H1 (cell line): ENCODE results near the gene CMSS1. TPM values are rescaled to one million over a fixed set of nuclear protein-coding genes. Genes with fewer than 3 reads are reported as not detected.

Experiments used
- CTCF ChIA-PET: fragments of 300-600 bp; sonication (Branson Sonifier 250); formaldehyde crosslinking; loops from one replicate; lab custom pipeline; 2021; ENCODE audit not compliant: partially characterized antibody; lab: Charles Lee
- POLR2A ChIA-PET: fragments of 300-600 bp; sonication (Branson Sonifier 250); formaldehyde crosslinking; loops from one replicate; lab custom pipeline; 2021; ENCODE audit warnings: inconsistent platforms; ENCODE audit not compliant: partially characterized antibody; lab: Charles Lee
- DNase-seq, 2 experiments: peaks; one replicate each; pipeline versions ENCODE4 v3.0.0 to v3.0.0-alpha.2; 2010 to 2022; ENCODE audit warnings: low spot score in 2 of 2, low read depth in 1 of 2, mixed read lengths in 1 of 2
- FAIRE-seq: peaks from 2 replicates; lab custom pipeline; 2011; peaks lifted over from hg19 to GRCh38; lab: Jason Lieb, UNC
- H2AFZ ChIP-seq: 2 replicates; pipeline ENCODE4 v1.8.1; 2012; ENCODE audit warnings: low read length, inconsistent platforms
- H2AK5ac ChIP-seq: 2 replicates; pipeline ENCODE4 v1.6.1; 2013; ENCODE audit warnings: low read depth, low read length
- H2BK120ac ChIP-seq: replicated peaks from 2 replicates; pipeline ENCODE3; 2013; ENCODE audit warnings: low read depth, low read length, inconsistent platforms
- H2BK12ac ChIP-seq: 2 replicates; pipeline ENCODE4 v1.6.1; 2013; ENCODE audit warnings: low read depth, low read length
- H2BK15ac ChIP-seq: 2 replicates; pipeline ENCODE4 v1.6.1; 2013; ENCODE audit warnings: low read length
- H2BK20ac ChIP-seq: 2 replicates; pipeline ENCODE4 v1.6.1; 2013; ENCODE audit warnings: low read length
- H2BK5ac ChIP-seq: 2 replicates; pipeline ENCODE4 v1.6.1; 2013; ENCODE audit warnings: low read depth, low read length
- H3K14ac ChIP-seq: 2 replicates; pipeline ENCODE4 v1.6.1; 2013; ENCODE audit warnings: inconsistent platforms; ENCODE audit not compliant: insufficient read length
- H3K18ac ChIP-seq: 2 replicates; pipeline ENCODE4 v1.6.1; 2013; ENCODE audit warnings: low read length; ENCODE audit errors: extremely low read depth
- H3K23ac ChIP-seq: 2 replicates; pipeline ENCODE4 v1.6.1; 2013; ENCODE audit warnings: inconsistent platforms; ENCODE audit not compliant: insufficient read length
- H3K23me2 ChIP-seq: 2 replicates; pipeline ENCODE4 v1.6.1; 2013; ENCODE audit warnings: low read depth, low read length
- H3K27ac ChIP-seq: 2 replicates; pipeline ENCODE4 v1.6.1; 2011; ENCODE audit warnings: low read depth, low read length, inconsistent platforms
- H3K27me3 ChIP-seq, 4 experiments: replicated peaks in 1 of 4; 1 replicate in 1 of 4; 2 replicates in 3 of 4; pipeline versions ENCODE4 v1.6.1 to v1.8.1; 2011 to 2013; ENCODE audit warnings: low read length in 3 of 4, mild to moderate bottlenecking in 3 of 4, inconsistent platforms in 2 of 4, mixed read lengths in 2 of 4, moderate library complexity in 1 of 4; ENCODE audit not compliant: control insufficient read depth in 3 of 4, insufficient read depth in 3 of 4; ENCODE audit errors: extremely low read depth in 1 of 4
- H3K36me3 ChIP-seq, 4 experiments: 2 replicates each; pipeline versions ENCODE4 v1.6.1 to v1.8.1; 2011 to 2013; ENCODE audit warnings: mild to moderate bottlenecking in 4 of 4, low read length in 3 of 4, moderate library complexity in 2 of 4, control low read depth in 1 of 4, inconsistent platforms in 1 of 4; ENCODE audit not compliant: insufficient read depth in 4 of 4, control insufficient read depth in 2 of 4
- H3K4ac ChIP-seq: replicated peaks from 2 replicates; pipeline ENCODE3; 2013; ENCODE audit warnings: low read length, low read depth, mixed read lengths, inconsistent platforms; ENCODE audit not compliant: insufficient read length
- H3K4me1 ChIP-seq, 4 experiments: replicated peaks in 1 of 4; 1 replicate in 1 of 4; 2 replicates in 3 of 4; pipeline versions ENCODE4 v1.6.1 to v1.8.1; 2011 to 2013; ENCODE audit warnings: low read length in 3 of 4, inconsistent platforms in 2 of 4, mixed read lengths in 1 of 4; ENCODE audit not compliant: insufficient read depth in 4 of 4, control insufficient read depth in 3 of 4
- H3K4me2 ChIP-seq, 2 experiments: 2 replicates each; pipeline versions ENCODE4 v1.6.1 to v1.8.1; 2011 to 2013; ENCODE audit warnings: low read depth in 2 of 2, low read length in 2 of 2, control low read depth in 1 of 2, inconsistent platforms in 1 of 2, mild to moderate bottlenecking in 1 of 2; ENCODE audit not compliant: insufficient read depth in 1 of 2
- H3K4me3 ChIP-seq, 4 experiments: fragments of 200-600, 300-600 bp in 1 of 4; sonication (generic), shearing (Covaris generic), sonication (Bioruptor Twin) in 1 of 4; 2 replicates each; pipeline versions ENCODE4 v1.5.1 to v1.8.1; 2011 to 2016; ENCODE audit warnings: low read length in 4 of 4, low read depth in 3 of 4, control low read depth in 2 of 4, inconsistent platforms in 2 of 4, mild to moderate bottlenecking in 2 of 4, mixed read lengths in 1 of 4, moderate library complexity in 1 of 4; ENCODE audit not compliant: insufficient read depth in 2 of 4; ENCODE audit errors: extremely low read depth in 1 of 4
- H3K56ac ChIP-seq: replicated peaks from 2 replicates; pipeline ENCODE3; 2013; ENCODE audit warnings: low read depth, mild to moderate bottlenecking, mixed read lengths, low read length, inconsistent platforms; ENCODE audit not compliant: insufficient read length
- H3K79me1 ChIP-seq: 2 replicates; pipeline ENCODE4 v1.6.1; 2013; ENCODE audit warnings: low read depth, low read length, control low read depth
- H3K79me2 ChIP-seq, 2 experiments: 2 replicates each; pipeline versions ENCODE4 v1.6.1 to v1.8.1; 2012 to 2013; ENCODE audit warnings: low read length in 2 of 2, mild to moderate bottlenecking in 2 of 2, inconsistent platforms in 1 of 2; ENCODE audit not compliant: insufficient read depth in 2 of 2, control insufficient read depth in 1 of 2
- H3K9ac ChIP-seq, 4 experiments: replicated peaks in 1 of 4; 1 replicate in 1 of 4; 2 replicates in 3 of 4; pipeline versions ENCODE4 v1.6.1 to v1.8.1; 2011 to 2013; ENCODE audit warnings: low read depth in 3 of 4, low read length in 3 of 4, control low read depth in 2 of 4, mild to moderate bottlenecking in 2 of 4, moderate library complexity in 2 of 4, inconsistent platforms in 1 of 4; ENCODE audit errors: extremely low read depth in 1 of 4
- H3K9me3 ChIP-seq, 2 experiments: 2 replicates each; pipeline versions ENCODE4 v1.6.1 to v1.8.1; 2012 to 2013; ENCODE audit warnings: mild to moderate bottlenecking in 2 of 2, moderate library complexity in 2 of 2, control low read depth in 1 of 2, inconsistent platforms in 1 of 2, low read depth in 1 of 2, low read length in 1 of 2, mixed read lengths in 1 of 2; ENCODE audit not compliant: insufficient read depth in 2 of 2
- H4K20me1 ChIP-seq, 2 experiments: replicated peaks in 1 of 2; 2 replicates each; pipeline versions ENCODE3 to v1.8.1; 2011 to 2013; ENCODE audit warnings: inconsistent platforms in 2 of 2, low read length in 2 of 2, mild to moderate bottlenecking in 1 of 2; ENCODE audit not compliant: insufficient read depth in 2 of 2, control insufficient read depth in 1 of 2
- H4K5ac ChIP-seq: 2 replicates; pipeline ENCODE4 v1.6.1; 2013; ENCODE audit warnings: low read length, low read depth, mixed read lengths, inconsistent platforms; ENCODE audit not compliant: insufficient read length
- H4K8ac ChIP-seq: 2 replicates; pipeline ENCODE4 v1.8.0; 2013; ENCODE audit warnings: mild to moderate bottlenecking, moderate library complexity, low read length, inconsistent platforms; ENCODE audit not compliant: insufficient read depth; ENCODE audit errors: extremely low read depth
- H4K91ac ChIP-seq: replicated peaks from 2 replicates; pipeline ENCODE3; 2013; ENCODE audit warnings: low read length, mixed read lengths, inconsistent platforms; ENCODE audit not compliant: insufficient read length
- ASH2L ChIP-seq: fragments of 200-600, 300-600 bp; sonication (generic); IDR thresholded peaks from one replicate; pipeline ENCODE4 v1.7.1; 2017; ENCODE audit warnings: low read length
- CBX5 ChIP-seq: fragments of 300-800, 300-1000 bp; sonication (generic); IDR thresholded peaks from 2 replicates; pipeline ENCODE4 v1.7.1; 2016; ENCODE audit warnings: antibody characterized with exemption, low read length, low read depth
- CBX8 ChIP-seq: fragments of 300-800, 300-1000 bp; sonication (generic); IDR thresholded peaks from 2 replicates; pipeline ENCODE4 v1.7.1; 2016; ENCODE audit warnings: low read depth, low read length, borderline replicate concordance
- CHD1 ChIP-seq: IDR thresholded peaks from 2 replicates; pipeline ENCODE4 v1.6.1; 2012; ENCODE audit warnings: low read depth, low read length, improper control_type of control experiment
- CHD2 ChIP-seq: IDR thresholded peaks from 2 replicates; pipeline ENCODE4 v1.6.1; 2012; ENCODE audit warnings: low read length, improper control_type of control experiment
- NRF1 ChIP-seq: IDR thresholded peaks from 2 replicates; pipeline ENCODE4 v1.6.1; 2011; ENCODE audit warnings: mild to moderate bottlenecking, low read depth, low read length, improper control_type of control experiment
- POLR2A ChIP-seq, 2 experiments: IDR thresholded peaks; 1 replicate in 1 of 2; 2 replicates in 1 of 2; pipeline ENCODE4 v1.6.1; 2011; ENCODE audit warnings: low read depth in 2 of 2, low read length in 2 of 2, mild to moderate bottlenecking in 2 of 2; ENCODE audit errors: control extremely low read depth in 1 of 2
- RAD21 ChIP-seq, 2 experiments: IDR thresholded peaks in 1 of 2; conservative IDR thresholded peaks in 1 of 2; 2 replicates each; pipeline ENCODE4 v1.6.1; 2011; ENCODE audit warnings: low read depth in 2 of 2, low read length in 2 of 2, improper control_type of control experiment in 1 of 2, inconsistent platforms in 1 of 2, mild to moderate bottlenecking in 1 of 2, moderate library complexity in 1 of 2
- RXRA ChIP-seq: IDR thresholded peaks from 2 replicates; pipeline ENCODE4 v1.6.1; 2011; ENCODE audit warnings: low read depth, mild to moderate bottlenecking, low read length, moderate library complexity; ENCODE audit not compliant: insufficient read depth
- SIX5 ChIP-seq: IDR thresholded peaks from 2 replicates; pipeline ENCODE4 v1.6.1; 2011; ENCODE audit warnings: mild to moderate bottlenecking, low read depth, low read length
- SRF ChIP-seq: IDR thresholded peaks from 2 replicates; pipeline ENCODE4 v1.6.1; 2011; ENCODE audit warnings: mild to moderate bottlenecking, low read depth, low read length, moderate library complexity
- TEAD4 ChIP-seq: IDR thresholded peaks from 2 replicates; pipeline ENCODE4 v1.6.1; 2012; ENCODE audit warnings: low read depth, low read length, inconsistent platforms, mixed read lengths
- ZNF274 ChIP-seq: IDR thresholded peaks from 2 replicates; pipeline ENCODE4 v1.7.0; 2012; ENCODE audit warnings: low read length, borderline replicate concordance; ENCODE audit errors: extremely low read depth
- WGBS, 2 experiments: shearing (Covaris generic) in 1 of 2; methylation state at CpG; one replicate each; pipeline versions ENCODE4 v1.1.6 to v1.1.7; 2013 to 2015; ENCODE audit warnings: low lambda C conversion rate in 2 of 2, mixed read lengths in 2 of 2, inconsistent platforms in 1 of 2, low coverage in 1 of 2, missing lambda C conversion rate in 1 of 2; ENCODE audit not compliant: insufficient replicate concordance in 2 of 2, insufficient coverage in 1 of 2, insufficient read length in 1 of 2; ENCODE audit errors: extremely low coverage in 1 of 2, missing lambda C conversion rate in 1 of 2; 5-methylcytosine and 5-hydroxymethylcytosine counted together
- polyA plus RNA-seq, 7 experiments: library from polyadenylated mRNA; depleted of rRNA in 3 of 7; stranded (reverse) in 5 of 7; unstranded in 2 of 7; fragments of >200 nt in 5 of 7; fragments of 200-250 nt in 2 of 7; gene quantifications; 1 replicate in 5 of 7; 2 replicates in 1 of 7; 4 replicates in 1 of 7; pipeline versions ENCODE4 v1.2.1 to v1.2.3, GENCODE V29; 2011 to 2013; ENCODE audit warnings: missing spikeins in 2 of 7, mixed read lengths in 2 of 7
- total RNA-seq: library from RNA; stranded (reverse); fragmentation: NEBNext Ultra II Directional; extraction: Animal tissue kit (Norgen Biotek cat#: 25700); gene quantifications from 2 replicates; pipeline ENCODE4 v1.2.1, GENCODE V29; 2021
- TF ChIP-seq, protein P1 (sequence below): IDR thresholded peaks from 2 replicates; pipeline ENCODE4 v1.6.1; 2011; ENCODE audit warnings: low read length, improper control_type of control experiment

Gene CMSS1
- total and polyA plus RNA-seq, 2 of the 8 experiments (the other 6 are each of a cell fraction or from before 2014, with no cell fraction given), result 15.2 to 75.1 TPM

DNA sequence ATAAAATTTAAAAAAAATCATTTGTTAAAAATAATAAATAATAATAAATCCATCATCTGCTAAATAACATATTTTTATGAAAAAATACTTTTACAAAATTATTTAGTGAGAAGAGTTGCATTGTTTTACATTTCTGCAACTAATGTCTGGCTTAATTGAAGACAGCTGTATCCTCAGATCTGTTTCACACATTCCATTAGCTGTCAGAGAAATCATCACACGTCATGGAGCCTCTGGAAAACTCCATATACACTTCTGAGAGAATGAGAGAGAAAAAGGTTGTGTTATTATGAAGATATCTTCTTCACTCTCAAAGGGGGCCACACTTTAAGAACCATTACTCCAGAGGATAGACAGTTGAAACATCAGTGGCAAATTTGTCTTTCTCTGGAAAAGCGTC is 40.8 kb downstream of the CMSS1 start:
- no peak overlapping the region for H2BK15ac ChIP-seq
- no peak overlapping the region for H3K23ac ChIP-seq
- H2BK120ac ChIP-seq, result no peak overlapping the region
- H3K18ac ChIP-seq, result no peak overlapping the region
- peaks cover 2% of the 10 kb centered on the region in 2 experiments for H4K20me1 ChIP-seq
- H3K9ac ChIP-seq, result no peak overlapping the region
- H3K14ac ChIP-seq, result no peak overlapping the region
- H3K9me3 ChIP-seq, result no peaks in the 10 kb centered on the region
- FAIRE-seq (no peak), DNase-seq (no peak)
- no peaks in the 10 kb centered on the region; the same call in 1 of the 2 replicates for H3K79me1 ChIP-seq
- H3K4me1 ChIP-seq, result peaks cover 2 to 7% (median 5%) of the 10 kb centered on the region in 4 experiments; a peak in 4 of 7 replicates
- H3K4me3 ChIP-seq, result no peak overlapping the region
- H3K27ac ChIP-seq, result no peak overlapping the region
- no peak overlapping the region for H3K56ac ChIP-seq
- no peak overlapping the region for H3K4me2 ChIP-seq
- H2AK5ac ChIP-seq, result no peak overlapping the region
- no peak overlapping the region for H2AFZ ChIP-seq
- WGBS, 2 experiments, result 94% methylated on average over 2 of the region's 2 CpGs; no CpG with 5 or more reads in 1 of the 2 experiments
- TF ChIP-seq TEAD4 (no peak), ASH2L (no peak), NRF1 (no peak), POLR2A (IDR thresholded peaks at IDR 0.05; ENCODE audit: control extremely low read depth in 1 of 2, low read depth in 2 of 2, low read length in 2 of 2) (no peak), CHD1 (no peak), CBX5 (no peak), RXRA (no peak), CHD2 (no peak), SIX5 (no peak), SRF (no peak), ZNF274 (no peak), RAD21 (IDR thresholded peaks at IDR 0.05 in 1 of 2, conservative IDR thresholded peaks at IDR 0.05 in 1 of 2; ENCODE audit: low read depth in 2 of 2, low read length in 2 of 2) (no peak), CBX8 (no peak)
- TF ChIP-seq, protein P1, sequence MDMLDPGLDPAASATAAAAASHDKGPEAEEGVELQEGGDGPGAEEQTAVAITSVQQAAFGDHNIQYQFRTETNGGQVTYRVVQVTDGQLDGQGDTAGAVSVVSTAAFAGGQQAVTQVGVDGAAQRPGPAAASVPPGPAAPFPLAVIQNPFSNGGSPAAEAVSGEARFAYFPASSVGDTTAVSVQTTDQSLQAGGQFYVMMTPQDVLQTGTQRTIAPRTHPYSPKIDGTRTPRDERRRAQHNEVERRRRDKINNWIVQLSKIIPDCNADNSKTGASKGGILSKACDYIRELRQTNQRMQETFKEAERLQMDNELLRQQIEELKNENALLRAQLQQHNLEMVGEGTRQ, result no peak
- H2BK12ac ChIP-seq, result no peak overlapping the region
- H2BK5ac ChIP-seq, result no peak overlapping the region
- H4K91ac ChIP-seq, result no peak overlapping the region
- no peak overlapping the region for H4K8ac ChIP-seq
- H4K5ac ChIP-seq, result no peak overlapping the region
- peaks cover 0 to 9% of the 10 kb centered on the region in 2 experiments; a peak in 1 of 4 replicates for H3K79me2 ChIP-seq
- no peak overlapping the region for H2BK20ac ChIP-seq
- ChIA-PET POLR2A (no interaction called here), CTCF (interaction anchor here (0.6 to 1.8 kb wide), 5 partner anchors 12 to 498 kb away, joined by 3 to 4 read pairs (median 3); no protein-coding TSS in a partner anchor)
- H3K27me3 ChIP-seq, result no peaks in the 10 kb centered on the region
- H3K23me2 ChIP-seq, result no peaks in the 10 kb centered on the region
- no peaks in the 10 kb centered on the region for H3K36me3 ChIP-seq
- no peak overlapping the region for H3K4ac ChIP-seq
